HG02571 (cell line): Measurements from ENCODE around the gene SLC25A44.
"Not testable (repeated sequence)": the region's sequence is repeated elsewhere in the genome, so short reads cannot be mapped to it uniquely, and the experiment has no call there.

Experiments
- ATAC-seq: cut with Tn5 transposase; IDR thresholded peaks from one replicate; pipeline ENCODE4 v1.9.1; 2021; ENCODE audit warnings: mild to moderate bottlenecking, moderate library complexity; ENCODE audit not compliant: unreplicated experiment

The SLC25A44 gene

GRCh38 chr1:156162430-156163037 lies 31.4 kb upstream of the SLC25A44 start:
- ATAC-seq: no peak

- no peak for ATAC-seq
Observed at GRCh38 chr1:156163712-156164111, 30.2 kb upstream of the SLC25A44 start.

GRCh38 chr1:156164125-156164831 lies 29.6 kb upstream of the SLC25A44 start:
- ATAC-seq: no peak

GRCh38 chr1:156165083-156165482 lies 28.8 kb upstream of the SLC25A44 start:
- ATAC-seq: no peak

- ATAC-seq: no peak
Observed at GRCh38 chr1:156167536-156167935, 26.4 kb upstream of the SLC25A44 start.

GRCh38 chr1:156172696-156173470 lies 21.0 kb upstream of the SLC25A44 start:
- no peak for ATAC-seq

GRCh38 chr1:156176610-156177210 lies 17.2 kb upstream of the SLC25A44 start:
- no peak for ATAC-seq

- ATAC-seq: no peak
Observed at GRCh38 chr1:156177919-156178654, 15.8 kb upstream of the SLC25A44 start.

GRCh38 chr1:156180471-156180870 lies 13.4 kb upstream of the SLC25A44 start:
- no peak for ATAC-seq

- not testable (repeated sequence) for ATAC-seq
Observed at GRCh38 chr1:156181391-156181924, 12.4 kb upstream of the SLC25A44 start.

- not testable (repeated sequence) for ATAC-seq
Observed at GRCh38 chr1:156182010-156182779, 11.7 kb upstream of the SLC25A44 start.

- ATAC-seq: not testable (repeated sequence)
Observed at GRCh38 chr1:156186347-156187177, 7.3 kb upstream of the SLC25A44 start.

GRCh38 chr1:156190265-156190664 lies 3.6 kb upstream of the SLC25A44 start:
- not testable (repeated sequence) for ATAC-seq

GRCh38 chr1:156191292-156191964 lies 2.5 kb upstream of the SLC25A44 start:
- ATAC-seq: no peak

- no peak for ATAC-seq
Observed at GRCh38 chr1:156193208-156193487, 756 bp upstream of the SLC25A44 start.

- ATAC-seq: no peak
Observed at GRCh38 chr1:156194300-156194652, 372 bp downstream of the SLC25A44 start.

GRCh38 chr1:156195853-156196252 lies 1.9 kb downstream of the SLC25A44 start:
- ATAC-seq: no peak

- no peak for ATAC-seq
Observed at GRCh38 chr1:156196445-156196844, 2.5 kb downstream of the SLC25A44 start.
